H1 (cell line): ENCODE data around the gene CNNM2.

Source experiments
- RXRA ChIP-seq: IDR thresholded peaks from 2 replicates; pipeline ENCODE4 v1.6.1; 2011; ENCODE audit warnings: low read depth, mild to moderate bottlenecking, low read length, moderate library complexity; ENCODE audit not compliant: insufficient read depth
- TF ChIP-seq, protein P1 (sequence below), 3 experiments: IDR thresholded peaks; 1 replicate in 2 of 3; 2 replicates in 1 of 3; pipeline versions ENCODE4 v1.5.1 to v1.6.1; 2011; ENCODE audit warnings: low read length in 3 of 3, mild to moderate bottlenecking in 3 of 3, inconsistent platforms in 2 of 3, low read depth in 1 of 3, moderate library complexity in 1 of 3; ENCODE audit not compliant: insufficient read depth in 1 of 3; ENCODE audit errors: control extremely low read depth in 1 of 3

GRCh38 chr10:102970562-102971340 lies 52.7 kb downstream of the CNNM2 start:
- TF ChIP-seq, protein P1, sequence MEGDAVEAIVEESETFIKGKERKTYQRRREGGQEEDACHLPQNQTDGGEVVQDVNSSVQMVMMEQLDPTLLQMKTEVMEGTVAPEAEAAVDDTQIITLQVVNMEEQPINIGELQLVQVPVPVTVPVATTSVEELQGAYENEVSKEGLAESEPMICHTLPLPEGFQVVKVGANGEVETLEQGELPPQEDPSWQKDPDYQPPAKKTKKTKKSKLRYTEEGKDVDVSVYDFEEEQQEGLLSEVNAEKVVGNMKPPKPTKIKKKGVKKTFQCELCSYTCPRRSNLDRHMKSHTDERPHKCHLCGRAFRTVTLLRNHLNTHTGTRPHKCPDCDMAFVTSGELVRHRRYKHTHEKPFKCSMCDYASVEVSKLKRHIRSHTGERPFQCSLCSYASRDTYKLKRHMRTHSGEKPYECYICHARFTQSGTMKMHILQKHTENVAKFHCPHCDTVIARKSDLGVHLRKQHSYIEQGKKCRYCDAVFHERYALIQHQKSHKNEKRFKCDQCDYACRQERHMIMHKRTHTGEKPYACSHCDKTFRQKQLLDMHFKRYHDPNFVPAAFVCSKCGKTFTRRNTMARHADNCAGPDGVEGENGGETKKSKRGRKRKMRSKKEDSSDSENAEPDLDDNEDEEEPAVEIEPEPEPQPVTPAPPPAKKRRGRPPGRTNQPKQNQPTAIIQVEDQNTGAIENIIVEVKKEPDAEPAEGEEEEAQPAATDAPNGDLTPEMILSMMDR (IDR thresholded peaks at IDR 0.05; ENCODE audit: control extremely low read depth in 1 of 3, insufficient read depth in 1 of 3, low read depth in 1 of 3, low read length in 3 of 3): no peak
- no peak for TF ChIP-seq RXRA
